Measurements from ENCODE around the gene XYLT1.
"Not testable (repeated sequence)": the region's sequence is repeated elsewhere in the genome, so short reads cannot be mapped to it uniquely, and the experiment has no call there.

Gene XYLT1

GRCh38 chr16:17470908-17471718, at the start of gene XYLT1:
XYLT1 (minus strand) TSS chr16:17470960; CDS start chr16:17470796, 164 bp downstream.
- peak; percentile 16 for DNase-seq

DNA sequence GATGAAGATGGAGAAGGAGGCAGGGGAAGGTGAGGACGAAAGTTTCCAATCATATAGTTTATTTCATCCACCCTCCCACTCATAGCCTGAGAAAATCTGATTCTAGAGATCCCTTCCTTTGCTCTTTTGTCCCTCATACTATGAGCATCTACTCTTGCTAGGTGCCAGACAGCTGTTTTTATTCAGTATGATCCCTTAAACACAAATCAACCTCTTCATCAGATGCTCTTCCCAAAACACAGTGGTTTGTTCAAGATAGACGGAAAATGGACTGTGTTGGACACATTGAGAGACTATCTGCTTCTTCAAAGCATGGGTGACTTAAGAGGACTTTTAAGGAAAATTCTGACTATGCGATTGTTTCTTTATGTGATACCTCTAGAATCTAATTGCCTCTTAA, 49.4 kb upstream of the XYLT1 start:
- DNase-seq, result no peak

DNA sequence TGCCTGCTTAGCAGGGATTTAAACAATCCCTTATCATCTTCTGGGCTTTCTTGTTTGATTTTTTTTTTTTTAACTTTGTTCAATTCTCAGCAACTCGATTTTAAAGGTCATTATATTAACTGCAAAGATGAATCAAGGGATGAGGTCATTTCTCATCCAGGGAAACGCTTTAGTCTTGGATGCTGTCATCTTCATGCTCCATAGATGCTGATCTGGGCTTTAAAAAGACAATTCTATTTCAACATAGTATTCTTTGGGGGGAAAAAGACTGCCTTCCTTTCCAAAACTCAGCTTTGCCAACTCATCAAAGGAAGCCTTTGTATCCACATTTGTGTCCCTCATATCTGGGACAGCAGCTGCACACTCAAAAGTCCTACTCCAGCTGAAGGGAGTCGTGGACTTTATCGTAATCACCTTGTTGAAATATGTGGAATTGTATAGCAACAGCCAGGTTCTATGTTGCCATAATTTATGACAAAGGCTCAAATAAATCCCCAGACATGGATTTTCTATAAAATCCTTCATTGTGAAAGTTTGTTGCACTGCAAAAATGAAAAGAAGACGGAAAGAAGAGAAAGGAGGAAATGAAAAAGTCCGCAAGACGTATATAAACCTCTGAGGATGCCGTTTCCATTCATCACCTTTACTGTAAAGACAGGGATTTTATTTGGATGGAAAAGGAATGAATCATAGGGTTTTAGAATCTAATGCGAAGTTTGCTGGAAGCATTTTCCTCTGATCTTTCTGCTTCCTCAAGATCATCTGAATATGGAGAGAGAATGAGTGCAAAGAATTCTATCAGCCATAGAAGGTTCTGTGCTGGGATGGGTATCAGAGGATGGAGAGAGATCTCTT, 48.6 kb upstream of the XYLT1 start:
- DNase-seq, result no peak

DNA sequence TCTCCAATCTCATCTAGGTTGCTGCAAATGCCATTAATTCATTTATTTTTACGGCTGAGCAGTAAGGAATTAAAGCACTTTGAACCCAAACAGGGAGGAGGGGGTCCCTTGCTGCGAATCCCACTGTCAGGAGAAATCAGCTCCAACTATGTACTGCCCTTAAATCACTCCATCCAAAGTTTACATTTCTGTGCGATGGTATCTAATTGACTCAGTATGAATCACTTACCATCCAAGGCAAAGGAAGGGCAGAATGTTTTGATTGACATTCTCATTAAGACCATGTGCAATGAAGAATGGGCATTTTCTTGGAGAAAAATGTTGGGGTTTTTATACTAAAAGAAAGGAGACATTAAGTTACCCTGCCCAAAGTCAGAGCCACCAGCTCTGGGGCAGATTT, 47.7 kb upstream of the XYLT1 start:
- no peak for DNase-seq

GRCh38 chr16:17515421-17516210, 44.9 kb upstream of the XYLT1 start:
- DNase-seq, result no peak

- no peak for DNase-seq
These were observed 42.0 kb upstream of the XYLT1 start for GRCh38 chr16:17512636-17513220.

DNA sequence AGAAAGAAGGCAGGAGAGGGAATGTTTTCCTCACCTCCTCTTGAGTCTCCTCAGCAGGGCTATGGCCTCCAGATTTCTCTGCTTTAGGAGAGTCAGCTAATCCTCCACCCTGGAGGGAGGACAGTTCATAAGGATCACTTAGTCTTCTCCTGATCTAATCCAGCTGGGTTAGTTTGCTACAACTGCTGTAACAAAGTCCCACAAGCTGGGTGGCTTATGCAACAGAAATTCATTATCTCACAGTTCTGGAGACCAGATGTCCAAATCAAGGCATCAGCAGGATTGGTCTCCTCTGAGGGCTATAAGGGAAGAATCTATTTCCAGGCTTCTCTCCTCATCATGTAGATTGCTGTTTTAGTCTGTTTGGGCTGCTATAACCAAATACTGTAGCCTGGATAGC, 40.6 kb upstream of the XYLT1 start:
- no peak for DNase-seq

DNA sequence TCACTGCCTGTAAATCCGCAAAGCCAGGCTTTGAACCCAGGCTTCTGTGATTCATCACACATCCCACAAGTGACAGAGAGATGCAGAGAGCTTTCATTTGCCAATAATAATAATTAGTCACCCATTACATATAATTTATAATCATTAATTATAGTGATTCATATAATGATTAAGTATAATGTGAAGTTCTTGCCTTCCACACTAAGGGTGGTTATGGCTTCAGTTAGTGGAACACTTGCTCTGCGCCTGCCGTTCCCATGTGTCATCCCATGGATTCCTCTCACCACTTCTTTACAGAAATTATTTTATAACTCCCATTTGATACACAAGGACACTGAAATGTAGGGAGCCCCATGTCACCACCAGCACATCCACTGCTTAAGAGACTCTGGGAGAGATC, 39.8 kb upstream of the XYLT1 start:
- DNase-seq, result no peak

- no peak for DNase-seq
These were observed 38.4 kb upstream of the XYLT1 start for GRCh38 chr16:17509194-17509593.

DNA sequence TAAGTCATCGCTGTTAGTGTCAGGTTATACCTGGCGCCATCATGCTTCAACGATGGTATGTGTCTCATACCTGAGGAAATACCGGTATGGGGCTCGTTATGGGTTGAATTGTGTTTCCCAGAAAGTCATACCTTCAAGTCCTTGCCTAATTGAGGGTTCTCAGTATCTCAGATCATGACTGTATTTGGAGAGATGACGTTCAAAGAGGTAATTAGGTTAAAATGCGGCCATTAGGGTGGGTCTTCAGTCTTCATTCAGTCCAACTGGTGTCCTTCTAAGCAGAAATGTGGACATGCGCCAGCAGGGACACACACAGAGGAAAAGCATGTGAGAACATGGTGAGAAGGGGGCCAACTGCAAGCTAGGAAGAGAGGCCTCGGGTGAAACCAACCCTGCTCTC, 37.5 kb upstream of the XYLT1 start:
- no peak for DNase-seq

DNA sequence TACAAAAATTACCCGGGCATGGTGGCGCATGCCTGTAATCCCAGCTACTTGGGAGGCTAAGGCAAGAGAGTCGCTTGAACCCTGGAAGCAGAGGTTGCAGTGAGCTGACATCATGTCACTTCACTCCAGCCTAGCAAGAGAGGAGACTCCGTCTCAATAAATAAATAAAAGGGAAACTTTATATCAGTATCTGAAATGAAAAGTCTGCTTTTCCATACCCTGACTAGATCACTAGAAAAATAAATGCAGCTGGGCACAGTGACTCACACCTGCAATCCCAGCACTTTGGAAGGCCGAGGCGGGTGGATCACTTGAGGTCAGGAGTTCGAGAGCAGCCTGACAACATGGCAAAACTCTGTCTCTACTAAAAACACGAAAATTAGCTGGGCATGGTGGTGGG, 36.8 kb upstream of the XYLT1 start:
- DNase-seq, result not testable (repeated sequence)

- DNase-seq, result not testable (repeated sequence)
These were observed 35.1 kb upstream of the XYLT1 start for GRCh38 chr16:17505828-17506227.

- DNase-seq, result no peak
These were observed 33.3 kb upstream of the XYLT1 start for GRCh38 chr16:17504050-17504449.

DNA sequence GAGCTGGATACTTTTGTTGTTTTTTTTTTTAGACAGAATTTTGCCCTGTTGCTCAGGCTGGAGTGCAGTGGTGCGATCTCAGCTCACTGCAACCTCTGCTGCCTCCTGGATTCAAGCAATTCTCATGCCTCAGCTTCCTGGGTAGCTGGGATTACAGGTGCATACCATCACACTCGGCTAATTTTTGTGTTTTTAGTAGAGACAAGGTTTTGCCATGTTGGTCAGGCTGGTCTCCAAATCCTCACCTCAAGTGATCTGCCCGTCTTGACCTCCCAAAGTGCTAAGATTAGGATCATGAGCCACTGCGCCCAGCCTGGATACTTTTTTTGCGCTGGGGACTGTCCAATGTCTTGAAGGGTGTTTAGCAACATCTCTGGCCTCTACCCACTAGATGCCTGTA, 32.6 kb upstream of the XYLT1 start:
- DNase-seq, result no peak

- no peak for DNase-seq
These were observed 30.6 kb upstream of the XYLT1 start for GRCh38 chr16:17501321-17501720.

- DNase-seq, result no peak
These were observed 28.6 kb upstream of the XYLT1 start for GRCh38 chr16:17499223-17499902.

DNA sequence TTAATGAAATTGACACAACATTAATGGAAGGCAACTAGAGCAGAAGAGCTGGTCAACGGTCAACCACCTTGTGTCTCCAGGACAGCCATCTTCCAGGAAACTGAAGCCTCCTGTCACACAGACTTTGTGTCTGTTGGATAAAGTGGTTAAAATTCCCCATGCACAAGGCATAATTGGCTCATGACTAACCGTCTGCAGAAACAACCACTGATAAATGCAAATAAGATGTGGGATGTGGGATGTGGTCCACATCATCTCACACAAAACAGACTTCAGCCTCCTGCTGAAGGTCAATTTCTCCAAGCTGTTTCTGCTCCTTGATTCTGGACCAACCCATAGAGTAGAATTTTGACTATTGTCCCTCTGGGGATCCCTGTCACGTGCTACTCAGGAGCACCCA, 26.9 kb upstream of the XYLT1 start:
- no peak for DNase-seq

- no peak for DNase-seq
These were observed 26.1 kb upstream of the XYLT1 start for GRCh38 chr16:17496891-17497290.

DNA sequence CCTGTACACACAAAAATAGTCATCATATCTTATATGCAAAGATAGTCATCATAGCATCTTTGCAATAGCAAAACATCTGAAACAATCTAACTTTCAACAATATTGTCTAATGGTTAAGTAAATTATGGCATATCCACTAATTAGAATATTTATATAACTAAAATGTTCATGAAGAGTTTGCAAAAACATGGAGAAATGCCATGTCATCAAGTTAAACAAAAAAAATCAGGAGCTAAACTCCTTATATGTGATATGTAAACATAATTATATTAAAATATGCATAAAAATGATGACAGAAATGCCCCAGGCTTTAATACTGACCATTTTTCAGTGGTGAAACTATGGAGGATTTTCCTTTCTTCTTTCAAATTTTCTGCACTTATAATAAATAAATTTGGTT, 22.3 kb upstream of the XYLT1 start:
- DNase-seq, result no peak

DNA sequence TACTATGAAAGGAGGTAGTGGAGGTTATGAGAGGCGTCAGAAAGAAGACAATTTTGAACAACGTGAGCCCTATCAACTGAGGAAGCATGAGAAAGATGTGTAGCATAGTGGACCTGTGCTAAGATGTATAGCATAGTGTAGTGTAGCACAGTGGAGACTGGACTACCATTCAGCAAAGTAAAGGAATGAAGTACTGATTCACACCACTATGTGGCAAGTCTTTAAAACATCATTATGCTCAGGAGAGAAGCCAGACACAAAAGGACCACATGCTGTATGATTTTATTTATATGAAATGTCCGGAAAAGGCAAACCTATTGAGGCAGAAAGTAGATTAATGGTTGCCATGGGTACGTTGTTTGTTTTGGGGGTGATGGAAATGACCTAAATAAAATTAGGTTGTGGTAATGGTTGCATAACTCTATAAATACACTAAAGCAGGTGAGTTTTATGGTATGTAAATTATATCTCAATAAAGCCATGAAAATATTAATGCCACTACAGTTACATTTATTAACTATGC, 20.4 kb upstream of the XYLT1 start:
- no peak for DNase-seq

DNA sequence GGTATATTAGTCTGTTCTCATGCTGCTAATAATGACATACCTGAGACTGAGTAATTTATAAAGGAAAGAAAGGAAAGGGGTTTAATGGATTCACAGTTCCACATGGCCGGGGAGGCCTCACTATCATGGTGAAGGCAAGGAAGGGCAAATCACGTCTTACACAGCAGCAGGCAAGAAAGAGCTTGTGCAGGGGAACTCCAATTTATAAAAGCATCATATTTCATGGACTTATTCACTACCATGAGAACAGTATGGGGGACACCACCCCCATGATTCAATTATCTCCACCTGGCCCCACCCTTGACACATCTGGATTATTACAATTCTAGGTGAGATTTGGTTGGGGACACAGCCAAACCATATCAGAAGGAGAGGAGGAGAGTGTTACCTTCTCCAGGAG, 17.7 kb upstream of the XYLT1 start:
- DNase-seq, result no peak

DNA sequence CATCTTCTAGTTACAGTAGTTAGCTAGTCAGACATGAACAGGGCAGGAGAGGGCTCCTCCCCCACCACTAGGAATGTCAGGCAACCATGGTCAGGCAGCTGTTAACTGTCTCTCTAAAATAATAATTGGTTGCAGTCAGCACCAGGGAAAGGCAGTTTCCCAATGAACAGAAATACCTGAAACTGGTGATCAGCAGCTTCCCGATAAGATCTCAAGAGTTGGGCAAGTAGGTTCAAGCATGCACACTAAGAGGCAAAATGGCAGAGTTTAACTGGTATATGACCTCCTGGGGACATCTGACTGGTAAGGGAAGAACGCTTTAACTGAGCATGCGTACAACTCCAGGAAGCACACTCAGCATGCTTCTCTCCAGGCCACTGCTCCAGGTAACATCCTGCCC, 12.6 kb upstream of the XYLT1 start:
- no peak for DNase-seq
